ENCODE data around the gene UPB1. TPM values are rescaled to one million over a fixed set of nuclear protein-coding genes. Genes with fewer than 3 reads are reported as not detected.
A peak's percentile ranks its signal among the peaks of the same experiment; 100 is the strongest.
"Not testable (repeated sequence)": the region's sequence is repeated elsewhere in the genome, so short reads cannot be mapped to it uniquely, and the experiment has no call there.

The UPB1 gene
- total and polyA plus RNA-seq, 4 donors = 7.1 to 115 (median 58.8) TPM

DNA sequence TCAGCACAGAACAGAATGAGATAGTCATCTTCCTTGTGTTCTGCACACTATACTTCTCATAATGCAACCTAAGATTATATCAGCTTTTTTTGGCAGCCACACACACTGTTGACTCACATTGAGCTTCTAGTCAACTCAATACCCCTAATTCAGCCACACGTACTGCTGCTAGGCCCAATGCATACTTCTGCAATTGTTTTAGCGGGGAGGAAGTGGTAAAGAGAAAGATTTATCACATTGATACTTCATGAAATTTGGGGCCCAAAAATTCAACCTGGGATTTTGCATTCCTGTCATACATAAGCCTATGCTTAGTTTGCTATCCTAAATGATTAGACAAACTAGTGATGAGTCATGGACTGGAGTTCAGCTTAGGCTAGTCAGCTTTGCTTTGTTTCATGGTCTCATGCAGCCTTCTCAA, 8.6 kb upstream of the UPB1 start:
- no peak overlapping the region for H3K9ac ChIP-seq (ENCODE audit: low read depth in 1 of 2, low read length in 2 of 2)
- no peaks in the 10 kb centered on the region for H3K36me3 ChIP-seq (ENCODE audit: control insufficient read depth in 4 of 4, insufficient read depth in 3 of 4, low read depth in 1 of 4, low read length in 3 of 4)
- peaks cover 18 to 73% (median 55%) of the 10 kb centered on the region in 4 donors for H3K4me1 ChIP-seq (ENCODE audit: control insufficient read depth in 4 of 4, insufficient read depth in 4 of 4, low read length in 3 of 4)
- DNase-seq (ENCODE audit: low spot score) = no peak
- no peak for TF ChIP-seq RAD21 (IDR thresholded peaks at IDR 0.05)
- peak; percentile 38 to 63 for TF ChIP-seq JUND (IDR thresholded peaks at IDR 0.05)
- no peaks in the 10 kb centered on the region for H3K27me3 ChIP-seq (ENCODE audit: control insufficient read depth in 4 of 4, insufficient read depth in 4 of 4, low read length in 3 of 4)
- H3K4me3 ChIP-seq (ENCODE audit: low read depth in 1 of 3, low read length in 3 of 3) = no peak overlapping the region
- H3K27ac ChIP-seq (ENCODE audit: low read depth in 1 of 2, low read length in 2 of 2) = peak overlapping the region; percentile 37 to 52
- H3K9me3 ChIP-seq (ENCODE audit: control insufficient read depth in 4 of 4, low read length in 3 of 4) = no peaks in the 10 kb centered on the region
- WGBS = 67% methylated on average over 2 of the region's 2 CpGs

DNA sequence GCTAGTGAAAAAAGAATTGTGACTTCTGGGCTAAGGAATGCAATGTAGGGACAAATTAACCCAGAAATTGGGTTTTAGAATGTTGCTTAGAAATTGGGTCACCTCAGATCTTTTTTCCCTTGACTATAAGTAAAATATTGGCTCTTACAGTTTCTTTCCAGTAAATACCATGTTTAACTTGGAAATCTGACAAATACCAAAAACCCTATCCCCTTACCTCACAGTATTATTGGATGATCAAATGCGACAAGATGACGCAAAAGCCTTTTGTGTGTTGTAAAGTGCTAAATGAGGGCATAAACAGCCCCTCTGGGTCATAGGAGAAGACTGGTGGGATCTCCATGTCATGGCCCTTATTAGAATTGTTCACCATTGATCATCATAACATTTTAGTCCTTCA, 6.1 kb upstream of the UPB1 start:
- Histone ChIP-seq H3K27me3 (ENCODE audit: control insufficient read depth in 4 of 4, insufficient read depth in 4 of 4, low read length in 3 of 4) (no peaks in the 10 kb centered on the region), H3K4me3 (ENCODE audit: low read depth in 1 of 3, low read length in 3 of 3) (no peak overlapping the region), H3K36me3 (ENCODE audit: control insufficient read depth in 4 of 4, insufficient read depth in 3 of 4, low read depth in 1 of 4, low read length in 3 of 4) (no peaks in the 10 kb centered on the region), H3K4me1 (ENCODE audit: control insufficient read depth in 4 of 4, insufficient read depth in 4 of 4, low read length in 3 of 4) (peaks cover 13 to 57% (median 39%) of the 10 kb centered on the region in 4 donors), H3K9me3 (ENCODE audit: control insufficient read depth in 4 of 4, low read length in 3 of 4) (no peaks in the 10 kb centered on the region), H3K9ac (ENCODE audit: low read depth in 1 of 2, low read length in 2 of 2) (no peak overlapping the region), H3K27ac (ENCODE audit: low read depth in 1 of 2, low read length in 2 of 2) (no peak overlapping the region)
- TF ChIP-seq, protein P1, sequence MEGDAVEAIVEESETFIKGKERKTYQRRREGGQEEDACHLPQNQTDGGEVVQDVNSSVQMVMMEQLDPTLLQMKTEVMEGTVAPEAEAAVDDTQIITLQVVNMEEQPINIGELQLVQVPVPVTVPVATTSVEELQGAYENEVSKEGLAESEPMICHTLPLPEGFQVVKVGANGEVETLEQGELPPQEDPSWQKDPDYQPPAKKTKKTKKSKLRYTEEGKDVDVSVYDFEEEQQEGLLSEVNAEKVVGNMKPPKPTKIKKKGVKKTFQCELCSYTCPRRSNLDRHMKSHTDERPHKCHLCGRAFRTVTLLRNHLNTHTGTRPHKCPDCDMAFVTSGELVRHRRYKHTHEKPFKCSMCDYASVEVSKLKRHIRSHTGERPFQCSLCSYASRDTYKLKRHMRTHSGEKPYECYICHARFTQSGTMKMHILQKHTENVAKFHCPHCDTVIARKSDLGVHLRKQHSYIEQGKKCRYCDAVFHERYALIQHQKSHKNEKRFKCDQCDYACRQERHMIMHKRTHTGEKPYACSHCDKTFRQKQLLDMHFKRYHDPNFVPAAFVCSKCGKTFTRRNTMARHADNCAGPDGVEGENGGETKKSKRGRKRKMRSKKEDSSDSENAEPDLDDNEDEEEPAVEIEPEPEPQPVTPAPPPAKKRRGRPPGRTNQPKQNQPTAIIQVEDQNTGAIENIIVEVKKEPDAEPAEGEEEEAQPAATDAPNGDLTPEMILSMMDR (IDR thresholded peaks at IDR 0.05; ENCODE audit: low read depth, low read length, missing input control) = no peak
- TF ChIP-seq FOXA2 (IDR thresholded peaks at IDR 0.05) = no peak
- no peak for TF ChIP-seq SP1 (IDR thresholded peaks at IDR 0.05)
- no peak for TF ChIP-seq HNF4A (conservative IDR thresholded peaks at IDR 0.05)
- no peak for TF ChIP-seq RAD21 (IDR thresholded peaks at IDR 0.05)
- TF ChIP-seq, protein P2, sequence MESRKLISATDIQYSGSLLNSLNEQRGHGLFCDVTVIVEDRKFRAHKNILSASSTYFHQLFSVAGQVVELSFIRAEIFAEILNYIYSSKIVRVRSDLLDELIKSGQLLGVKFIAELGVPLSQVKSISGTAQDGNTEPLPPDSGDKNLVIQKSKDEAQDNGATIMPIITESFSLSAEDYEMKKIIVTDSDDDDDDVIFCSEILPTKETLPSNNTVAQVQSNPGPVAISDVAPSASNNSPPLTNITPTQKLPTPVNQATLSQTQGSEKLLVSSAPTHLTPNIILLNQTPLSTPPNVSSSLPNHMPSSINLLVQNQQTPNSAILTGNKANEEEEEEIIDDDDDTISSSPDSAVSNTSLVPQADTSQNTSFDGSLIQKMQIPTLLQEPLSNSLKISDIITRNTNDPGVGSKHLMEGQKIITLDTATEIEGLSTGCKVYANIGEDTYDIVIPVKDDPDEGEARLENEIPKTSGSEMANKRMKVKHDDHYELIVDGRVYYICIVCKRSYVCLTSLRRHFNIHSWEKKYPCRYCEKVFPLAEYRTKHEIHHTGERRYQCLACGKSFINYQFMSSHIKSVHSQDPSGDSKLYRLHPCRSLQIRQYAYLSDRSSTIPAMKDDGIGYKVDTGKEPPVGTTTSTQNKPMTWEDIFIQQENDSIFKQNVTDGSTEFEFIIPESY (IDR thresholded peaks at IDR 0.05) = no peak
- TF ChIP-seq, protein P3, sequence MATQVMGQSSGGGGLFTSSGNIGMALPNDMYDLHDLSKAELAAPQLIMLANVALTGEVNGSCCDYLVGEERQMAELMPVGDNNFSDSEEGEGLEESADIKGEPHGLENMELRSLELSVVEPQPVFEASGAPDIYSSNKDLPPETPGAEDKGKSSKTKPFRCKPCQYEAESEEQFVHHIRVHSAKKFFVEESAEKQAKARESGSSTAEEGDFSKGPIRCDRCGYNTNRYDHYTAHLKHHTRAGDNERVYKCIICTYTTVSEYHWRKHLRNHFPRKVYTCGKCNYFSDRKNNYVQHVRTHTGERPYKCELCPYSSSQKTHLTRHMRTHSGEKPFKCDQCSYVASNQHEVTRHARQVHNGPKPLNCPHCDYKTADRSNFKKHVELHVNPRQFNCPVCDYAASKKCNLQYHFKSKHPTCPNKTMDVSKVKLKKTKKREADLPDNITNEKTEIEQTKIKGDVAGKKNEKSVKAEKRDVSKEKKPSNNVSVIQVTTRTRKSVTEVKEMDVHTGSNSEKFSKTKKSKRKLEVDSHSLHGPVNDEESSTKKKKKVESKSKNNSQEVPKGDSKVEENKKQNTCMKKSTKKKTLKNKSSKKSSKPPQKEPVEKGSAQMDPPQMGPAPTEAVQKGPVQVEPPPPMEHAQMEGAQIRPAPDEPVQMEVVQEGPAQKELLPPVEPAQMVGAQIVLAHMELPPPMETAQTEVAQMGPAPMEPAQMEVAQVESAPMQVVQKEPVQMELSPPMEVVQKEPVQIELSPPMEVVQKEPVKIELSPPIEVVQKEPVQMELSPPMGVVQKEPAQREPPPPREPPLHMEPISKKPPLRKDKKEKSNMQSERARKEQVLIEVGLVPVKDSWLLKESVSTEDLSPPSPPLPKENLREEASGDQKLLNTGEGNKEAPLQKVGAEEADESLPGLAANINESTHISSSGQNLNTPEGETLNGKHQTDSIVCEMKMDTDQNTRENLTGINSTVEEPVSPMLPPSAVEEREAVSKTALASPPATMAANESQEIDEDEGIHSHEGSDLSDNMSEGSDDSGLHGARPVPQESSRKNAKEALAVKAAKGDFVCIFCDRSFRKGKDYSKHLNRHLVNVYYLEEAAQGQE (IDR thresholded peaks at IDR 0.05) = no peak
- no peak for TF ChIP-seq RXRA (IDR thresholded peaks at IDR 0.05)
- no peak for TF ChIP-seq NR2F2 (IDR thresholded peaks at IDR 0.05)
- no peak for TF ChIP-seq FOXA1 (IDR thresholded peaks at IDR 0.05)
- TF ChIP-seq EGR1 (IDR thresholded peaks at IDR 0.05; ENCODE audit: low read depth in 2 of 2) = no peak
- TF ChIP-seq, protein P4, sequence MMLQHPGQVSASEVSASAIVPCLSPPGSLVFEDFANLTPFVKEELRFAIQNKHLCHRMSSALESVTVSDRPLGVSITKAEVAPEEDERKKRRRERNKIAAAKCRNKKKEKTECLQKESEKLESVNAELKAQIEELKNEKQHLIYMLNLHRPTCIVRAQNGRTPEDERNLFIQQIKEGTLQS (IDR thresholded peaks at IDR 0.05) = no peak
- TF ChIP-seq JUND (IDR thresholded peaks at IDR 0.05) = no peak
- TF ChIP-seq YY1 (IDR thresholded peaks at IDR 0.05) = no peak
- TF ChIP-seq, protein P5, sequence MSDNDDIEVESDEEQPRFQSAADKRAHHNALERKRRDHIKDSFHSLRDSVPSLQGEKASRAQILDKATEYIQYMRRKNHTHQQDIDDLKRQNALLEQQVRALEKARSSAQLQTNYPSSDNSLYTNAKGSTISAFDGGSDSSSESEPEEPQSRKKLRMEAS (IDR thresholded peaks at IDR 0.05) = no peak
- no peak for TF ChIP-seq GABPA (IDR thresholded peaks at IDR 0.05 in 1 of 2, conservative IDR thresholded peaks at IDR 0.05 in 1 of 2)
- no peak for TF ChIP-seq TAF1 (conservative IDR thresholded peaks at IDR 0.05)
- no peak for TF ChIP-seq HNF4G (IDR thresholded peaks at IDR 0.05)
- no peak for DNase-seq (ENCODE audit: low spot score)
- 58% methylated on average over 2 of the region's 2 CpGs for WGBS

DNA sequence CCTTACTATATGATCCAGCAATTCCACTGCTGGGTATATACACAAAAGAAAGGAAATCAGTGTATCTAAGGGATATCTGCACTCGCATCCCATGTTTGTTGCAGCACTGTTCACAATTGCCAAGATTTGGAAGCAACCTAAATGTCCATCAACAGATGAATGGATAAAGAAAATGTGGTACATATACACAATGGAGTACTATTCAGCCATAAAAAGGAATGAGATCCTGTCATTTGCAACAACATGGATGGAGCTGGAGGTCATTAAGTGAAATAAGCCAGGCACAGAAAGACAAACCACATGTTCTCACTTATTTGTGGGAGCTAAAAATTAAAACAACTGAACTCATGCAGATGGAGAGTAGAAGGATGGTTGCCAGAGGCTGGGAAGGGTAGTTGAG, 5.7 kb upstream of the UPB1 start:
- not testable (repeated sequence) for DNase-seq (ENCODE audit: low spot score); H3K27ac ChIP-seq (ENCODE audit: low read depth in 1 of 2, low read length in 2 of 2); H3K36me3 ChIP-seq (ENCODE audit: control insufficient read depth in 4 of 4, insufficient read depth in 3 of 4, low read depth in 1 of 4, low read length in 3 of 4); H3K4me3 ChIP-seq (ENCODE audit: low read depth in 1 of 3, low read length in 3 of 3); H3K9me3 ChIP-seq (ENCODE audit: control insufficient read depth in 4 of 4, low read length in 3 of 4); H3K27me3 ChIP-seq (ENCODE audit: control insufficient read depth in 4 of 4, insufficient read depth in 4 of 4, low read length in 3 of 4); H3K9ac ChIP-seq (ENCODE audit: low read depth in 1 of 2, low read length in 2 of 2)
- H3K4me1 ChIP-seq (ENCODE audit: control insufficient read depth in 4 of 4, insufficient read depth in 4 of 4, low read length in 3 of 4) = peaks cover 13 to 52% (median 37%) of the 10 kb centered on the region in 4 donors
- 95% methylated on average over 1 of the region's 1 CpG for WGBS

Data from liver (tissue), 9 donors.